NCI-H2107 (cell line): ENCODE results near the gene PI4K2B.
A peak's percentile ranks its signal among the peaks of the same experiment; 100 is the strongest.
"Not testable (repeated sequence)": the region's sequence is repeated elsewhere in the genome, so short reads cannot be mapped to it uniquely, and the experiment has no call there.

Source experiments
- DNase-seq: peaks from one replicate; lab custom pipeline; 2025; lab: John Stamatoyannopoulos, UW

The PI4K2B gene

DNA sequence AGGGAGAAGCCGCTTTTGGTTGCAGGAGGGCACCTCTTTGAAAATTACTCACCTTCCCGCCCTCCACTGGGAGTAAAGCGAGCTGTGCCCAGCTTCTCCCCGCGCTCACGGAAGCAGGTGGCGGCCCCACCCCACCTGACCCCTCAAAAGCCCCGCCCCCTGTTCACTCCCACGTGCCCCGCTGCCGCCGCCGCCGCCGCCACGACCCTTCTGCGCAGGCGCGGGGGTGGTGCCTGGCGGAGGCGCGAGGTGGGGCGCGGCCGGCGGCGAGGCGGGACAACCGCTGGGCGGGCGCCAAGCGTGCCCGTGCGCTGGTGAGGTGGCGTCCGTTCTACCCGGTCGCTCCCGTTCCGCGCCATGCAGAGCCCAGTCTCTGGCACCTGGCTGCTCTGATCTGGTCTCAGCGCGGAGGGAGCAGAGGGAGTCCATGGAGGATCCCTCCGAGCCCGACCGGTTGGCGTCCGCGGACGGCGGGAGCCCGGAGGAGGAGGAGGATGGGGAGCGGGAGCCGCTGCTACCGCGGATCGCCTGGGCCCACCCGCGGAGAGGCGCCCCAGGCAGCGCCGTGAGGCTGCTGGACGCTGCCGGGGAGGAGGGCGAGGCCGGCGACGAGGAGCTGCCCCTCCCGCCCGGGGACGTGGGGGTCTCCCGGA is at the start of gene PI4K2B:
Gene PI4K2B (plus strand): TSS at position 297 of the 653 bp plus-strand sequence. CDS start 131 bp downstream, at position 428.
- peak; percentile 65 for DNase-seq

DNA sequence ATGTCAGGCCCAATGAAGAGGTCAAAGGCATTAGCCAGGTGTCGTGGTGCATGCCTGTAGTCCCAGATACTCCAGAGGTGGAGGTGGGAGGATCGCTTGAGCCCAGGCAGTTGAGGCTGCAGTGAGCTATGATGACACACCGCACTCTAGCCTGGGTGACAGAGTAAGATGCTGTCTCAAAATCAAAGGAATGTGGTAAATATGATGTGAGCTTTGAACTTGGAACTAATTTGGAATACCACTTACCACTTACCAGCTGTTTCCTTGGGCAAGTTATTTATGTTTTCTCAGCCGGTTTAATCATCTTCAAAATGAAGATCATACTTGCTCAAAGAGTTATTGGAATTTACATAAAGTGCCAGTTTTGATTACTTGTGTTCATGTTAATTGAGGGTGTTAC is 49.8 kb upstream of the PI4K2B start:
- DNase-seq, result no peak

DNA sequence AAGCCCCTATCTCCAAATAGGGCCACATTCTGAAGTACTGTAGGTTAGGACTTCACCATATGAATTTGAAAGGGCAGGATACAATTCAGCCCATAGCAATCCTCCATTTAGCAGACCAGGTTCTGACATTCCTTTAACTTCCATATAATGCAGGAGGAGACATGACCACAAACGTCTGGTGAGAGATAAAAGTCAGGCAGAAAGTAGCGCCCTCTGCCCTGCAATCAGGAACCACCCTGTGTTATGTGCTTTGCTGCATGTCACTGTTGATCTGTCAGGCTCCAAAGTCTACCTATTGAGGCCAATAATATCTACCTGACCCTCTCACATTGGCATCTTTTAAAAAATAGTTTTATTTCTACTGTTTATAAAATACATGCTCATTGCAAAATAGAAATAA is 43.4 kb upstream of the PI4K2B start:
- DNase-seq, result no peak

DNA sequence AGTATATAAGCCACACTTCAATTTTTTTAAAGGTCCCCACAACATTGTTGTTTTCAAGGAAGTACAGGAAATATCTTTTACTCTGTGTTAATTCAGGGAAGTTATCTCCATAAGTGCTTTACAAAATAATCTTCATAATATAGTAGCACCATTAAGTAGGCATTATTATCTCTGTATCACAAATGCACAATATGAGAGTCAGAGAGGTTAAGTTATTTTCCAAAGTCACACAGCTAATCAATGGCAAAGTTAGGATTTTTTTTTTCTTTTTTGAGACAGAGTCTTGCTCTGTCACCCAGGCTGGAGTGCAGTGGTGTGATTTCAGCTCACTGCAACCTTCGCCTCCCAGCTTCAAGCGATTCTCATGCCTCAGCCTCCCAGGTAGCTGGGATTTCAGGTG is 35.1 kb upstream of the PI4K2B start:
- DNase-seq, result no peak

DNA sequence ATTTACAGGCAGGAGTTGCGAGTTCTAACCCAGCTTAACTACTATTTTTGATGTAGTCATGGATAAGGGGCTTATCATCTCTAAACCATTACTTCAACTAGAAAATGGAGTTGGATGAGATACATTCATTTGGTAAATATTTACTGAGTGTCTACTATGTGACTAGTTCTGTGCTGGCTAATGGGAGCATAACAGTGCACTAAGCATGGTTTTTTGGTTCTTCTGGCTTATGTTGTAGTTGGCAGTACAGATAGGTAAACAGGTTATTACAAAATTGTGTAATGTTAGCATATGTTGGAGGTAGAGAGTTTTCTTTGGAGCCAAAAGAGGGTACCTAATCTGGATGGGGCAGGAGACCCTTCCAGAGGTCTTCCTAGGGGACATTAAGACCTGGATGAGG is 25.8 kb upstream of the PI4K2B start:
- DNase-seq, result no peak

DNA sequence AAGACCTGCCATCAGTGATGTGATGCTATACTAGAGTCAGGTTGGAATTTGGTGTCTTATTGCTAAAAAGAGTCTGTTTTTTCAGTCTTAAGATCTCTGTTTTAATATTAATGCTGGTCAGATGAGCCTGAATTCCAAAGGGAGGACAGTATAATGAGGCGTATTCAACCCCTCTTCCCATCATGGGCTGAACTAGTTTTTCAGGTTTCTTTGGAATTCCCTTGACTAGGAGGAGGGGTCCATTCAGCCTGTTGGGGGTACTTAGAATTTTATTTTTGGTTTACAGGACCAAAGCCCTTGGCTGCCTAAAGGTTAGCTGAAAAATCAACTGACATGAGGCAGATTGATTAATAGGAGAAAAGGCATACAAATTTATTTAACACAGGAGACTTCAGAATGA is 24.1 kb upstream of the PI4K2B start:
- no peak for DNase-seq

DNA sequence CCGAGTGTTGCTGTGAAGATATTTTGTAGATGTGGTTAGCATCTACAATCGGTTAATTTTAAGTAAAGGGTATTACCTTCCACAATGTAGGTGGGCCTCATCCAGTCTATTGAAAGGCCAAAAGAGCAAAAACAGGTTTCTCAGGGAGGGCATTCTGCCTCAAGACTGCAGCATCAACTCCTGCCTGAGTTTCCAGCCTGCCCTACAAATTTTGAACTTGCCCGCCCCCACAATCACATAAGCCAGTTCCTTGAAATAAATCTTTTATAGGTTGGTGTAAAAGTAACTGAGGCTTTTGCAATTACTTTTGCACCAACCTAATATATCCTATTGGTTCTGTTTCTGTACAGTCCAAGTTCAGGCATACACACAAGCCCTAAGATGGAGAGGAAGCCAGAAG is 22.1 kb upstream of the PI4K2B start:
- DNase-seq, result no peak

DNA sequence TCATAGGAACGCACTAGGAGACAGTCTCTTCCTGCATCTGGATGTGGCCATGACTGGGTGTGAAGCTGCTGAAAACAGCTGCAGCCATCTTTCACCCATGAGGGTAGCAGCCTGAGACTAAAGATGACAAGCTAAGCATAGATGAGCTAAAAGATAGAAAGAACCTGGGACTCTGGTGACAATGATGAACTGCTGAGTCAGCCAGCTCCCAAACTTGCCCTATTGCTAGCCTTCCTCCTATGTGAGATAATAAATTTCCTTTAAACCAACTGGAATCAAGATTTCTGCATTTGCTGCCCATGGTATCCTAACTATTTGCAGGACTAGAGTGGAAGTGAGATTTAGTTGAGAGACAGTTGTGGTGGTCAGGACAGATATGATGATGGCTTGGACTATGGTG is 21.0 kb upstream of the PI4K2B start:
- DNase-seq, result no peak

DNA sequence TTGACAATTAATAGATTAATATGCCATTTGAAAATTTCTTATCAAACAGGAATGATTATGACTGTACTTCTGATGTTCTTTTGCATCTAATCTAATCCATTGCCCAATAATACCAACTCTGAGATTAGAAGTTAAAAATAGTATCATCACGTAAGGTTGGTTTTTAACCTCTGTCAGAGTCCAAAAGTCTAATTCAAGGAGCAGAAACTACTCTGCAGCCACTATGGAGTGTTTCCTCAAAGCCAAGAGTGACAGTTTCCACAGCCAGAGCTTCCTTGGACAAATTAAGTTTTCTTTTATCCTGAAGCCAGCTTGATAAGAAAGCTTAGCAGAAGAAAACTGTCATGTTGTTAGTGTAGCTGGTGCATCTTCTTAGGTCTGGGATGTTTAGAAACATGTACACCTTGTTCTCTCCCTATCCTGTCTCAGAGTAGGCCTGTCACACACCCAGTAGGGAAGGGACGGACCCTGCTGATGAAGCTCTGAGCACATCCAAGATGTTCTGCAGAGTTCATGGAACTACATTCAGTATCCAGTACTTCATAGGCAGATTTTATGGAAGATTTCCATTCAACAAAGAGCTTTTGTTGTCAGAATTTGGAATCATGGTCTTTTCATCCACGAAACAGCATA is 20.4 kb upstream of the PI4K2B start:
- no peak for DNase-seq

DNA sequence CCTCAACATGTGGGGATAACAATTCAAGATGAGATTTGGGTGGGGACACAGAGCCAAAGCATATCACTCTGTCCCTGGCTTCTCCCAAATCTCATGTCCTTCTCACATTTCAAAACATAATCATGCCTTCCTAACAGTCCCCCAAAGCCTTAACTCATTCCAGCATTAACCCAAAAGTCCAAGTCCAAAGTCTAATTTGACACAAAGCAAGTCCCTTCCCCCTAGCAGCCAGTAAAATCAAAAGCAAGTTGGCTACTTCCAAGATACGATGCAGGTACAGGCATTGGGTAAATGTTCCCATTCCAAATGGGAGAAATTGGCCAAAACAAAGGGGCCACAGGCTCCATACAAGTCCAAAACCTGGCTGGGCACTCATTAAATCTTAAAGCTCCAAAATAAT is 19.1 kb upstream of the PI4K2B start:
- DNase-seq, result not testable (repeated sequence)

DNA sequence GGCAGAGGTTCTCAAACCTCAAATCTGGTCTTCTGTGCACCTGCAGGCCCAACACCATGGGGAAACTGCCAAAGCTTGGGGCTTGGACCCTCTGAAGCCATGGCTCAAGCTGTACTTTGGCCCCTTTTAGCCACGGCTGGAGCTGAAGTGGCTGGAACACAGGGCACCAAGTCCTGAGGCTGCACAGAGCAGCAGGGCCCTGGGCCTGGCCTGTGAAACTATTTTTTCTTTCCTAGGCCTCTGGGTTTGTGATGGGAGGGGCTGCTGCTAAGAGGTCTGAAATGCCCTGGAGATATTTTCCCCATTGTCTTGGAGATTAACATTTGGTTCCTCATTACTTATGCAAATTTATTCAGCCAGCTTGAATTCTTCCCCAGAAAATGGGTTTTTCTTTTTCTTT is 18.3 kb upstream of the PI4K2B start:
- DNase-seq, result no peak

DNA sequence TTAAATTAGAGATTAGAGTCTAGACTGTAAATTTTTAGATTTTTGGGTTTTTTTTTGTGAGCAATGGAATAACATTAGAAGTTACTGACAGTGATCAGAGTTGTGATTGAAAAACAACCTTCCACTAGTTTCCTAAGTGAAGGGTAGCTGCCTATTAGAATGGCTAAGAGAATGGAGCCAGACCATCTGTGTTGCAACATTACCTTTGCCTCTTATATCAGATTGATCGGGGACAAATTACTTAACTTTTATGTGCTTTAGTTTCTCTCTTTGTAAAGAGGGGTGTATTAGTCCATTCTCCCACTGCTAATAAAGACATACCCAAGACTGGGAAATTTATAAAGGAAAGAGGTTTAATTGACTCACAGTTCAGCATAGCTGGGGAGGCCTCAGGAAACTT is 12.5 kb upstream of the PI4K2B start:
- no peak for DNase-seq

DNA sequence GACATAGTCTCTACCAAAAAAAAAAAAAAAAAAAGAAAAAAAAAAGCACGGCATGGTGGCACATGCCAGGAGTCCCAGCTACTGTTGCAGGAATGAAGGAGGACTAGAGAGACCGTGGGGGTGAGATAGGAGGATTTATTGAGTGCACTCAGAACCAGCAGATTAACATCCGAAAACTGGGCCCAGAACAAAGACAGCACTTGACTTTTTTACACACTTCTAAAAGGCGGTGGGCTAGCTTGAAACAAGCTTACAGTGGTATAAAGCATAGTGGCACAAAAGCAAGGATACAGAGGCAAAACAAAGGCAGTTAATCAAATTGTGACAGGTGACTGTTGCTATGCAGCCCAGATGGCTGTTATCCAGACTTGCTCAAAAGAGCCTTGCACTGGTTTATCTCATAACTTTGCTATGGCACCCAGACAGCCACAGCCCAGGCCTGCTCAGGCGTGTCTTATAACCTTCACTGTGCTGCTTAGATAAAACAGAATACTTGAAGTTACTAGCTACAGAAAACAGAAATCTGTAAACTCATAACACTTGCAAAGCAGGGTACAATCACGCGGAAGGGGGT is 9.9 kb upstream of the PI4K2B start:
- DNase-seq, result no peak

DNA sequence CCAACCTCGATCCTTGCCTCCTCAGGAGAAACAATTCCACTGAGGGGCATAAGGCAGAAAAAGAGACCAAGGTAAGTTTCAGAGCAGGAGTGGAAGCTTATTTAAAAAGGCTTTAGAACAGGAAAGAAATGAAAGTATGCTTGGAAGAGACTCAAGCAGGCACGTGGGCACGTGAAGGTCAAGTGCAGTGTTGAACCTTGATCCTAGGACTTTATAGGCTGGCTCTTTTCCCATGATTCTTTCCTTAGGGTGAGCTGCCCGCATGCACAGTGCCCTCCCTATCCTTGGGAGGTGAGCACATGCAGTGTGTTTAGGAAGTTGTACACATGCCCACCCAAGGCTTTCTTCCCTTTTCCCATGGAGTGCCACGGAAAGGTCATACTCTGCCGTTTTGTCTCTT is 4.0 kb upstream of the PI4K2B start:
- DNase-seq, result no peak

DNA sequence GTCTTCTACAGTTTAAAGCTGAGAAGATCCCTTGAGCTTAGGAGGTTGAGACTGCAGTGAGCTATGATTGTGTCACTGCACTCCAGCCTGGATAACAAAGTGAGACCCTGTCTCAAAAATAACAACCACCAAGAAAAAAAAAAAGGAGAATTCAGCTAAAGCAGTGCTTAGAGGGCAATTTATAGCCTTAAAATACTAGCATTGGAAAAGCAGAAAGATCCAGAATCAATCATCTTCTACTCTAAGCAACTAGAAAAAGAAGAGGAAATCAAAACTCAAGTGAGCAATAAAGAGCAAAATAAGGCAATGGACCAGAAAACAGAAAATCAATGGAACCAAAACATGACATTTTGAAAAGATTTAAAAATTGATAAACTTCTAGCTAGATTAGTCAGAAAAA is 639 bp upstream of the PI4K2B start:
- no peak for DNase-seq

DNA sequence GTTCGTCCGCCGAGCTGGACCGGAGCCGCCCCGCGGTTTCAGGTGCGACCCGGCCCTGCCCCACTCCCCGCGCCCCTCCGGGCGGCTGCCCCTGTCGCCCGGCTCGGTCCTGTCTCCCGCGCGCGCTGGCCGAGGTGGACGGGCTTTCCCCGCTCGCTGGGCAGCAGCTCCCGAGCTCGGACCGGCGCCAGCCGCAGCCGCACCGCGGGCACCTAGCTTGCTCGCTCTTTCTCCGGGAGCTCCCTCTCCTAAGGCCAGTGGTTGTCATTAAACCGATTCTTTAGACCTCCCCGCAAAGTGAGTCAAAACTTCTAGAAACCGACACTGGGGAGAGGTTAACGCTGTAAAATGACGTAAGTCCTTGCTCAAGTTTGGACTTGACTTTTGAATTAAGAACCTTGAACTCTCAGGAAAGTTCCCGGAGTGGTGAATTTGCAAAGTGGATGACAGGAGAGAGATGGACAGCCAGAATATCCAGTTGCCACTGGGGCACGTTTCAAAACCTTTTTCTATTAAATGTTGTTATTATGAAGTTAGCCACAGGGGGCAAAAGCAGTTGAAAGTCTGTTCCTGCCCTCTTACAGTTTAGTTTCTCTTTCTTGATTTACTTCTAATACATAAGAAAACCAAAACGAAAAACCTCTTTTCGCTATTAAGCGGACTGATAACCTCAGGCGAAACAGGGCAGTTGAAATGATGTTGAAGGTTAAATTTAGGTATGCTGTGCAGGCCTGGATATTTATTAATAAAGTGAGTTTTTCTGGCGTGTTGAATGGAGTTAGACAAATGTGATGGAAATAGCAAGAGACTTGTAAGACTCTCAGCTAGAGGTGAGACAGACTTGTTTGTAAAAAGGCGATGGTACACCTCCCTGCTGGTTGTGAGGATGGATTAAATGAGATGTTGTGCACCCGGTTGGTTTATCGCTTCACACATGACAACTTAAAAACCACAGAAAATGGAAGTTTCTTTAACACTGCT is 847 bp downstream of the PI4K2B start:
- no peak for DNase-seq

DNA sequence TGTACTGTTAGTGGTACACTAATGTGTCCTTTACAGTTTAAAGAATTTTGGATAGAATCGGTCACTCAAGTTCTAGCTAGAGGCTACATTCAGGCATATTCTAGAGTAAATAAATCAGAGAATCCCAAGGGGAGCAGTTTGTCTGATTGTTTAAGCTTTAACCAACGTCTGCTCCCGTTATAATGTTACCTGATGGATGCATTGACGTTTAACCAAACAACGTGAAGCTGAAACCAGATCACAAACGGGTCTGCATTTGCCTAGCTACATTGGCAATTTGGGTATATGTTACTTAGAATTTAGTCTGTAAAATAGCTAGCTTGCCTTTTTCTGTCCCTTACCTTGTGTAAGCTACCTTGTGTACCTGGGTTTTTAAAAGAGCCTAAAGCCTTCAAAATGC is 1.6 kb downstream of the PI4K2B start:
- DNase-seq, result no peak

DNA sequence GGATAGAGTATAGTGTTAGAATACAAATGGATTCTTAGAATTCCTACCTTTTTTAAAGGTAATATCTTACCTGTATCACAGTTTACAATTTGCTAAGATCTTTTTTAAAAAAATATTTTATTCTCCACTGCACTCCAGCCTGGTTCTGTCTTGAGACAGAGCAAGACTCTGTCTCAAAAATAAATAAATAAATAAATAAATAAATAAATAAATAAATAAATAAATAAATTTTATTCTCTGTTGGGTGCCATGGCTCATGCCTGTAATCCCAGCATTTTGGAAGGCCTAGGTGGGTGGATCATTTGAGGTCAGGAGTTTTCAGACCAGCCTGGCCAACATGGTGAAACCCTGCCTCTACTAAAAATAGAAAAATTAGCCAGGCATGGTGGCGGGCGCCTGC is 2.2 kb downstream of the PI4K2B start:
- DNase-seq, result not testable (repeated sequence)

DNA sequence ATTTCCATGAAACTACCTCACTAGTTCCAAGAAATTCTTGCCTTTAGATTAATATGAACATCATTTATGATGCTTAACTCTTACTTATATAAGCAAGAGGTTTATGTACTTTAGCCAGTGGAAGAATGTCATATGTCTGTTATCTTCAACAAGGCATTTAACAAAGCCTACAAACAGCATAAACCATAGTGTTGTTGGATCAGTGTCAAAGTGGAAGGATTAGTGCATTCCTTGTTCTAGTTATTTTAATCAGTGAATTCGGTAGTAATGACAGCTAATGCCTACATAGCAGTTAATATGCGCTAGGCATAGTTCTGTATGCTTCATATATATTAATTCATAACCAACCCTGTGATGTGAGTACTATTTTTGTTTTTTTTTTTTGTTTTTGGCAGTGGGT is 3.1 kb downstream of the PI4K2B start:
- no peak for DNase-seq

DNA sequence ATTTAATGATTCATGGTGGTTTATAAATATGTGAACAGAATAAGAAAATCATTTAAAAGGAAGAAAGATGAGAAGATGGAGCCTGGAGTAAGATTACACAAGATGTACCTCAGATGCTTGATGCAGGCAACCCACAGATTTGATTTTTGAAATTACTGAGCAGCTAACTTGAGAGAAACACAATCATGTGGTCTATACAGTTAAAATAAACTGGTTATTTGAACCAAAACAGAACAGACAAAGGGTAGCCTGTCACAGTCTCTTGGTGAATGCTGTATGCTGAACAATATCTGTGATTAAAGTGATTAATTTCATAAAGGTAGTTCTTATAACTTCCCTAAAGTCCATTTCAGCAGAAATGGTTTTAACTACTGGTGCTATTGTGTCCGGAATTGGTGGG is 4.2 kb downstream of the PI4K2B start:
- DNase-seq, result no peak

DNA sequence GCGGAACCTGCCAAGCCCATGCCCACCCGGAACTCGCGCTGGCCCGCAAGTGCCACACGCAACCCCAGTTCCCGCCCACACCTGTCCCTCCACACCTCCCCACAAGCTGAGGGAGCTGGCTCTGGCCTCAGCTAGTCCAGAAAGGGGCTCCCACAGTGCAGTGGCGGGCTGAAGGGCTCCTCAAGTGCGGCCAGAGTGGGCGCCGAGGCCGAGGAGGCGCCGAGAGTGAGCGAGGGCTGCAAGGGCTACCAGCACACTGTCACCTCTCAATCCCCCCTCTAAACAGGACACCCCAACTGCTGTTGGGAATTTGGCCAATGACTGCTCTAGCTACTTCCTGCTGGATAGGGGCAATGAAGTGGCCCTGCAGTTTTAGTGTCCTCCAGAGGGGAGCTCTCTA is 5.7 kb downstream of the PI4K2B start:
- not testable (repeated sequence) for DNase-seq

DNA sequence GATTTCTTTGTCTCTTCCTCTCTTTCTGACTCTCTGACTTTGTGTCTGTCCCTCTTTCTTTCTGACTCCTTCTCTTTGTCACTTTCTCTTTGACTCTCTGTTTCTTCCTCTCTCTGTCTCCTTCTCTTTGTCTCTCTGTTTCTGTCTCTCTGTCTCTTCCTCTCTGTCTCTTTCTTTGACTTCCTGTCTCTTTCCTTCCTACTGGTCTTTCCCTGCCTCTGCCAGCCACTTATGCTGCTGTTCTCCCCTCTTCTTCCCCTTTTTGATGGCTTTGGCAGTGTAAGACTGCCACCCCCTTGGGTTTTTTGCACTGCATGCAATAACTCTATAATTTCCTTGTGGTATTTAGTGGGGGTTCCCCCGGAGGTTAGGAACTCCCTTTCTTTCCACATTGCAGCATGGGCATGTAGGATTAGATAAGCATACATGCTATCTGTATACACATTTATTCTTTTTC is 6.9 kb downstream of the PI4K2B start:
- not testable (repeated sequence) for DNase-seq
